Common myeloid progenitor, CD34-positive (primary cell): Measurements from ENCODE around the gene IMP3. TPM values are rescaled to one million over a fixed set of nuclear protein-coding genes. Genes with fewer than 3 reads are reported as not detected.
"Not testable (repeated sequence)": the region's sequence is repeated elsewhere in the genome, so short reads cannot be mapped to it uniquely, and the experiment has no call there.

ENCODE experiments used
- CTCF ChIA-PET: fragments of 350-600 bp; sonication (Branson Sonifier 250); formaldehyde crosslinking; loops from one replicate; lab custom pipeline; 2021; ENCODE audit warnings: antibody characterized with exemption; lab: Charles Lee
- POLR2A ChIA-PET: fragments of 350-600 bp; sonication (Branson Sonifier 250); formaldehyde crosslinking; loops from one replicate; lab custom pipeline; 2021; ENCODE audit warnings: antibody characterized with exemption; lab: Charles Lee
- DNase-seq, 3 donors: peaks; one replicate each; pipeline versions ENCODE4 v3.0.0 to v3.0.0-alpha.2; 2013
- H3K27ac ChIP-seq, 2 experiments: 1 replicate in 1 of 2; 2 replicates in 1 of 2; pipeline ENCODE4 v1.7.0; 2013; ENCODE audit warnings: inconsistent platforms in 2 of 2, low read length in 2 of 2, mild to moderate bottlenecking in 2 of 2, low read depth in 1 of 2, moderate library complexity in 1 of 2; ENCODE audit not compliant: severe bottlenecking in 2 of 2, insufficient read depth in 1 of 2, poor library complexity in 1 of 2
- H3K27me3 ChIP-seq, 5 experiments: replicated peaks in 2 of 5; 1 replicate in 3 of 5; 2 replicates in 2 of 5; pipeline versions ENCODE4 v1.6.1 to v1.7.0; 2013; ENCODE audit warnings: low read length in 4 of 5, mild to moderate bottlenecking in 2 of 5, moderate library complexity in 2 of 5, inconsistent platforms in 1 of 5; ENCODE audit not compliant: insufficient read depth in 5 of 5, control insufficient read depth in 4 of 5
- H3K36me3 ChIP-seq, 4 experiments: 1 replicate in 2 of 4; 2 replicates in 2 of 4; pipeline versions ENCODE4 v1.6.1 to v1.7.0; 2013; ENCODE audit warnings: low read length in 3 of 4, control low read depth in 1 of 4, mild to moderate bottlenecking in 1 of 4; ENCODE audit not compliant: control insufficient read depth in 4 of 4, insufficient read depth in 4 of 4
- H3K4me1 ChIP-seq, 4 experiments: 1 replicate in 3 of 4; 2 replicates in 1 of 4; pipeline versions ENCODE4 v1.6.1 to v1.7.1; 2013; ENCODE audit warnings: low read length in 3 of 4, mild to moderate bottlenecking in 3 of 4, control low read depth in 1 of 4, inconsistent platforms in 1 of 4, moderate library complexity in 1 of 4; ENCODE audit not compliant: control insufficient read depth in 4 of 4, insufficient read depth in 4 of 4; ENCODE audit errors: control extremely low read depth in 1 of 4
- H3K4me3 ChIP-seq, 7 experiments: 1 replicate in 4 of 7; 2 replicates in 3 of 7; pipeline versions ENCODE4 v1.5.1 to v1.7.0; 2013; ENCODE audit warnings: mild to moderate bottlenecking in 7 of 7, low read length in 6 of 7, moderate library complexity in 6 of 7, inconsistent platforms in 2 of 7, low read depth in 2 of 7, control low read depth in 1 of 7; ENCODE audit not compliant: insufficient read depth in 4 of 7, control insufficient read depth in 1 of 7; ENCODE audit errors: extremely low read depth in 1 of 7
- H3K9me3 ChIP-seq, 5 experiments: 1 replicate in 4 of 5; 2 replicates in 1 of 5; pipeline versions ENCODE4 v1.6.1 to v1.7.1; 2013; ENCODE audit warnings: low read length in 4 of 5, mild to moderate bottlenecking in 2 of 5, inconsistent platforms in 1 of 5, low read depth in 1 of 5, moderate library complexity in 1 of 5; ENCODE audit not compliant: control insufficient read depth in 4 of 5, insufficient read depth in 2 of 5; ENCODE audit errors: control extremely low read depth in 1 of 5
- WGBS: methylation state at CpG from one replicate; pipeline ENCODE4 v1.1.5; 2013; ENCODE audit not compliant: insufficient coverage; 5-methylcytosine and 5-hydroxymethylcytosine counted together
- polyA plus RNA-seq: library from polyadenylated mRNA; unstranded; fragments of 120-200 nt; gene quantifications from one replicate; pipeline ENCODE4 v1.2.1, GENCODE V29; 2013

Gene IMP3
- polyA plus RNA-seq = 30.2 TPM

GRCh38 chr15:75639709-75640482, at the start of gene IMP3:
IMP3 (minus strand) TSS chr15:75640224; CDS start chr15:75640168, 56 bp downstream.
- Histone ChIP-seq H3K4me1 (peaks cover 10 to 37% (median 27%) of the 10 kb centered on the region in 4 experiments), H3K27me3 (no peaks in the 10 kb centered on the region), H3K27ac (peak within 1 kb of the TSS; percentile 54 to 86), H3K4me3 (peak within 1 kb of the TSS; percentile 77 to 99 (median 84)), H3K9me3 (no peaks in the 10 kb centered on the region), H3K36me3 (peaks cover 0 to 13% (median 4%) of the 10 kb centered on the region in 4 experiments)
- DNase-seq = peak; percentile 97 to 99 (median 99)
- POLR2A ChIA-PET = interaction anchor here (0.9 to 3.5 kb wide), 3 partner anchors 14 to 186 kb away, joined by 4 to 17 read pairs (median 4); partner anchors contain the start of gene SNUPN
- under 1% methylated on average over 74 of the region's 83 CpGs for WGBS
- CTCF ChIA-PET = interaction anchor here (0.8 to 5.3 kb wide), 15 partner anchors 10 to 272 kb away, joined by 3 to 31 read pairs (median 4); partner anchors contain the start of genes MAN2C1, PTPN9, SIN3A and SNUPN

GRCh38 chr15:75689429-75689828, 49.4 kb upstream of the IMP3 start:
- POLR2A ChIA-PET, H3K27ac ChIP-seq, H3K4me3 ChIP-seq, H3K36me3 ChIP-seq, CTCF ChIA-PET, DNase-seq, H3K9me3 ChIP-seq: not testable (repeated sequence)
- WGBS = 91% methylated on average over 20 of the region's 20 CpGs
- Histone ChIP-seq H3K4me1 (peaks cover 0 to 16% (median 12%) of the 10 kb centered on the region in 4 experiments), H3K27me3 (peaks cover 0 to 64% (median 19%) of the 10 kb centered on the region in 5 experiments)

GRCh38 chr15:75688831-75689230, 48.8 kb upstream of the IMP3 start:
- H3K4me3 ChIP-seq = no peak overlapping the region
- CTCF ChIA-PET = interaction anchor here (1.8 to 1.9 kb wide), 2 partner anchors 31 to 35 kb away, joined by 4 to 5 read pairs; a partner anchor contains a TSS

GRCh38 chr15:75688278-75688557, 48.2 kb upstream of the IMP3 start:
- 80% methylated on average over 2 of the region's 7 CpGs for WGBS
- CTCF ChIA-PET = interaction anchor here (0.7 to 2.5 kb wide), 5 partner anchors 32 to 114 kb away, joined by 3 to 6 read pairs (median 5); a partner anchor contains a TSS

More at GRCh38 chr15:75688831-75689230, 48.8 kb upstream of the IMP3 start:
- H3K9me3 ChIP-seq = no peaks in the 10 kb centered on the region
- H3K4me1 ChIP-seq = peaks cover 0 to 10% (median 6%) of the 10 kb centered on the region in 4 experiments
- no peak overlapping the region for H3K27ac ChIP-seq
- H3K27me3 ChIP-seq = peaks cover 0 to 58% (median 19%) of the 10 kb centered on the region in 5 experiments
- WGBS = 95% methylated on average over 23 of the region's 26 CpGs
- DNase-seq = no peak
- POLR2A ChIA-PET = no interaction called here
- H3K36me3 ChIP-seq = no peaks in the 10 kb centered on the region

GRCh38 chr15:75687486-75688277, 47.7 kb upstream of the IMP3 start:
- Histone ChIP-seq H3K27me3 (peaks cover 0 to 49% (median 19%) of the 10 kb centered on the region in 5 experiments), H3K4me1 (no peaks in the 10 kb centered on the region), H3K27ac (no peak overlapping the region), H3K36me3 (no peaks in the 10 kb centered on the region), H3K9me3 (no peaks in the 10 kb centered on the region), H3K4me3 (no peak overlapping the region)
- CTCF ChIA-PET = interaction anchor here (0.7 to 3.7 kb wide), 8 partner anchors 12 to 114 kb away, joined by 3 to 14 read pairs (median 4); a partner anchor contains a TSS
- 93% methylated on average over 38 of the region's 44 CpGs for WGBS
- POLR2A ChIA-PET = no interaction called here
- DNase-seq = no peak

More at GRCh38 chr15:75688278-75688557, 48.2 kb upstream of the IMP3 start:
- Histone ChIP-seq H3K27ac (no peak overlapping the region), H3K27me3 (peaks cover 0 to 52% (median 19%) of the 10 kb centered on the region in 5 experiments), H3K36me3 (no peaks in the 10 kb centered on the region), H3K4me1 (peaks cover 0 to 3% (median under 1%) of the 10 kb centered on the region in 4 experiments), H3K9me3 (no peaks in the 10 kb centered on the region), H3K4me3 (no peak overlapping the region)
- POLR2A ChIA-PET = no interaction called here
- no peak for DNase-seq

- H3K4me3 ChIP-seq, H3K9me3 ChIP-seq, H3K36me3 ChIP-seq, H3K27ac ChIP-seq, POLR2A ChIA-PET, H3K4me1 ChIP-seq: not testable (repeated sequence)
- H3K27me3 ChIP-seq = peaks cover 0 to 37% (median 19%) of the 10 kb centered on the region in 5 experiments
- CTCF ChIA-PET = interaction anchor here (0.6 to 3.7 kb wide), 9 partner anchors 8 to 233 kb away, joined by 3 to 18 read pairs (median 5); a partner anchor contains a TSS
- DNase-seq = peak; percentile 60 to 81 (median 81)
- WGBS = 4% methylated on average over 8 of the region's 14 CpGs
Observed at GRCh38 chr15:75686212-75686642, 46.2 kb upstream of the IMP3 start.
